ENCODE data around the gene RPL19. TPM values are rescaled to one million over a fixed set of nuclear protein-coding genes. Genes with fewer than 3 reads are reported as not detected.

Gene RPL19
- total RNA-seq, 4 donors from 2014 or later: 2,570 to 3,363 (median 3,072) TPM

- no peak for TF ChIP-seq CTCF (IDR thresholded peaks at IDR 0.05; ENCODE audit: low read depth)
Observed at GRCh38 chr17:39173526-39174274, 26.4 kb upstream of the RPL19 start.

- TF ChIP-seq CTCF (IDR thresholded peaks at IDR 0.05; ENCODE audit: low read depth): no peak
Observed at GRCh38 chr17:39174920-39175694, 25.0 kb upstream of the RPL19 start.

- TF ChIP-seq CTCF (IDR thresholded peaks at IDR 0.05; ENCODE audit: low read depth): no peak
Observed at GRCh38 chr17:39175695-39176093, 24.4 kb upstream of the RPL19 start.

GRCh38 chr17:39177256-39177655 lies 22.8 kb upstream of the RPL19 start:
- no peak for TF ChIP-seq CTCF (IDR thresholded peaks at IDR 0.05; ENCODE audit: low read depth)

GRCh38 chr17:39178536-39178935 lies 21.5 kb upstream of the RPL19 start:
- TF ChIP-seq CTCF (IDR thresholded peaks at IDR 0.05; ENCODE audit: low read depth): no peak

- TF ChIP-seq CTCF (IDR thresholded peaks at IDR 0.05; ENCODE audit: low read depth): no peak
Observed at GRCh38 chr17:39181303-39181702, 18.8 kb upstream of the RPL19 start.

GRCh38 chr17:39183045-39183444 lies 17.0 kb upstream of the RPL19 start:
- no peak for TF ChIP-seq CTCF (IDR thresholded peaks at IDR 0.05; ENCODE audit: low read depth)

Measured in subcutaneous adipose tissue (tissue), 4 donors.